ENCODE results near the gene ENTR1.

The ENTR1 gene

GRCh38 chr9:136362450-136362784 is 48.0 kb downstream of the ENTR1 start:
- no peak for DNase-seq

DNA sequence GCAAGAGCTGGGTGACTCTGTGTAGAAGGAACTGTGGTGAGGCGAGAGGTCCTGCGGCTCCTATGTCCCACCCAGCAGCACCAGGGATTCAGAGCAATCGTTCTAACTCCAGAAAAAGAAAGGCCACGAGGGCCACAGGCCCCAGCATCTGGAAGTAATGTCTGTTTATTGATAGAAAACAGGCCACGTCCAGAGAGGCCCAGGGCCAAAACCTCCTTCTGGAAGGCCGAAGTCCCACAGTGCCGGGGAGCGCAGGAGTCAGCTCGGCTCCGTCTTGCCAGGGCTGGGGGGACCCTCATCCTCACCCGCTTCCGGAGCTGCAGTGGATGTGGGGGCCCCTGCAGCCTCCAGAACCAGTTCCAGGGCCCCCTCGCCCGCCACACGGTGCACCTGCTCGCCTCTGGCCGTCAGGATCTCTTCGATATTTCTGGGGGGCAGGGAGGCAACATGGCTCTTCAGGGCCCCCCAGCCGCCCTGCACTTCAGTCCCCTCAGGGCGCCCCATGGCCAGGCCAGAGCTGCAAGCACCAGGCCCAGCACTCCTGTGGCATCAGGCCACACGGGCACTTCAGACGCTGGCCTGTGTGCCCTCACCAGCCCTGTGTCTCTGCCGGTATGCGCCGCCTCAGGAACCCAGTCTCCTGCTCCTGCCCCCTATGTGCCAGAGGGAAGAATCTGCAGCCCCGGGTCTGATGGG is 48.5 kb downstream of the ENTR1 start:
- DNase-seq: no peak

GRCh38 chr9:136361047-136361753 is 49.2 kb downstream of the ENTR1 start:
- DNase-seq: no peak

GRCh38 chr9:136359774-136360718 is 50.4 kb downstream of the ENTR1 start:
- no peak for DNase-seq

DNA sequence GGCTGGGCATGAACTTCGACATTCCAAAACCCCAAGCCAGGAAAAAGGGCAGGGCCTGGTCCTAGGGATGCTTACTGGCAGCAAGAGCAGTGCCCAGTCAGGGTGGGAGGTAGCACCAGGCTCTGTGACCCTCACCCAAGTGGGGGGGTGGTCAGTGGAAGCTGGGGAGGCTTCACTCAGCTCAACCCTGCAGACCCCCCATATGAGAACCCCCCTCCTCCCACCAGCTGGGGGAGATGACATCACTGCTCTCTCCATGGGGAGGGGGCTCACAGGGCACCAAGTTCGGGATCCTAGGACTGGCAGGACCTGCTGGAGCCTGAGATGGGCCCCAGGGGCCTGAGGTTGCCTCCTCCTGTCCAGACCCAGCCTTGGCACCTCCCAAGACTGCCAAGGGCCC is 51.5 kb downstream of the ENTR1 start:
- no peak for DNase-seq

DNA sequence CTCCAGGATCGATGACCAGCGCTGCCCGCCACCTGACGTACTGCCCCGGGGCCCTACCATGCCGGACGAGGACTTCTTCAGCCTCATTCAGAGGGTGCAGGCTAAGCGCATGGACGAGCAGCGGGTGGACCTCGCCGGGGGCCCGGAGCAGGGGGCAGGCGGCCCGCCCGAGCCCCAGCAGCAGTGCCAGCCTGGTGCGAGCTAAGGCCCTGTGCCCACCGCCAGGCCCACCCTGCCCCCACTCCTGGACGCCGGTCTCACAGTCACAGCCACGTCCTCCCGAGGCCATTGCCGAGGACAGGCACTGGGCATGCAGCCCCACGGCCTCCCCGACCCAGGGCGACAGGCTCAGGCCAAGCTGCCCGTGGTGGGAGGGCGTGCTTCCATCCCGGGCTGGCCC is 52.4 kb downstream of the ENTR1 start:
- DNase-seq: no peak

- DNase-seq: no peak
Observed at GRCh38 chr9:136357202-136357725, 53.1 kb downstream of the ENTR1 start.

DNA sequence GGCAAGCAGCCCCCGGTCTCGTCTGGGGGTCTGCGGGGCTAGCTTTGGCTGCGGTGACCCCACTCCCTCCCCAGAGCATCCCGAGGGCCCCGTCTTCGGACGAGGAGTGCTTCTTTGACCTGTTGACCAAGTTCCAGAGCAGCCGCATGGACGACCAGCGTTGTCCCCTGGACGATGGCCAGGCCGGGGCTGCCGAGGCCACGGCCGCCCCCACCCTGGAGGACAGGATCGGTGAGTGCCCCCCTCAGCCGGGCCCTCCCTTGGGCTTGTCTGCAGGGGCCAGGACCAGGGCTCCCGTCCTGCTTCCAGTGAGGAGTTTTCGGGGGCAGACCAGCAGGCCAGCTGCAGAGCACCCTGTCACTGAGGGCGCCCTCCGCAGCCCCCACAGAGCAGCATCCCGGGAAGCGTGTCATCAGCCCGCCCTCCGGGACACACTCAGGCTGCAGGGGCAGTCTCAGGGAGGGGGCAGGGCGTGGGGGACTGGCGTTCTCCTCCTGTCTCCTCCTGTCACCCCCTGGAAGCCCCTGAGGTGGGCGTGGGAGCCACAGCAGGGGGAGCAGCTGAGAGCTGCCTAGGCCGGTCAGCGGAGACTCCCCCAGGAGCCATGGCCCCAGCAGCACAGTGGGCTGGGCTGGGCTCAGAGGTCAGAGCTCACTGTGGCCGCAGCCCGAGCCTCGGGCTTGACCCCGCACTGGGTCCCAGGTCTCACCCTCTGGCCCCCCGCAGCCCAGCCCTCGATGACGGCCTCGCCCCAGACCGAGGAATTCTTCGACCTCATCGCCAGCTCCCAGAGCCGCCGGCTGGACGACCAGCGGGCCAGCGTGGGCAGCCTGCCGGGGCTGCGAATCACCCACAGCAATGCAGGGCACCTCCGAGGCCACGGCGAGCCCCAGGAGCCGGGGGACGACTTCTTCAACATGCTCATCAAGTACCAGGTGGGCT is 54.5 kb downstream of the ENTR1 start:
- DNase-seq: no peak

GRCh38 chr9:136354592-136355085 is 55.8 kb downstream of the ENTR1 start:
- DNase-seq: no peak

GRCh38 chr9:136353757-136354488 is 56.5 kb downstream of the ENTR1 start:
- no peak for DNase-seq

- DNase-seq: no peak
Observed at GRCh38 chr9:136353088-136353487, 57.3 kb downstream of the ENTR1 start.

DNA sequence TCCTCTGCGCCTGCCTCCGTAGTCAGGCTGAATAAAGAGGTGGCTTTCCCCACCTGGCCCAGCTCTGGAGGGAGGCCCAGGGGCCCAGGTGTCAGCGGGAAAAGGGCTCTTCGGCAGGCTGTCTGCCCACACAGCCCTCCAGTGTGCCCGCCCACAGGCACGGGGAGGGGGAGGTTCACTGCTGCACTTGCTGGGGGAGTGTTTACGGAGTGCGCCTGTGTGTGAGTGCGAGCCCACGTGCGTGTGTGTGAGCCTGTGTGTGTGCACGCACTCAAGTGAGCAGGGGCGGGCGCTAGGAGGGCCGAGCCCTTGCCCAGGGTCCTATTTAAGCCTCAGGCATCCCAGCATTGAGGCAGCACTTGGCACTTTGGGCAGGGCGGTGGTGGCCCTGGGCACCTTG is 57.7 kb downstream of the ENTR1 start:
- no peak for DNase-seq
